ENCODE data around the gene ARHGEF28.

Gene ARHGEF28, protein sequence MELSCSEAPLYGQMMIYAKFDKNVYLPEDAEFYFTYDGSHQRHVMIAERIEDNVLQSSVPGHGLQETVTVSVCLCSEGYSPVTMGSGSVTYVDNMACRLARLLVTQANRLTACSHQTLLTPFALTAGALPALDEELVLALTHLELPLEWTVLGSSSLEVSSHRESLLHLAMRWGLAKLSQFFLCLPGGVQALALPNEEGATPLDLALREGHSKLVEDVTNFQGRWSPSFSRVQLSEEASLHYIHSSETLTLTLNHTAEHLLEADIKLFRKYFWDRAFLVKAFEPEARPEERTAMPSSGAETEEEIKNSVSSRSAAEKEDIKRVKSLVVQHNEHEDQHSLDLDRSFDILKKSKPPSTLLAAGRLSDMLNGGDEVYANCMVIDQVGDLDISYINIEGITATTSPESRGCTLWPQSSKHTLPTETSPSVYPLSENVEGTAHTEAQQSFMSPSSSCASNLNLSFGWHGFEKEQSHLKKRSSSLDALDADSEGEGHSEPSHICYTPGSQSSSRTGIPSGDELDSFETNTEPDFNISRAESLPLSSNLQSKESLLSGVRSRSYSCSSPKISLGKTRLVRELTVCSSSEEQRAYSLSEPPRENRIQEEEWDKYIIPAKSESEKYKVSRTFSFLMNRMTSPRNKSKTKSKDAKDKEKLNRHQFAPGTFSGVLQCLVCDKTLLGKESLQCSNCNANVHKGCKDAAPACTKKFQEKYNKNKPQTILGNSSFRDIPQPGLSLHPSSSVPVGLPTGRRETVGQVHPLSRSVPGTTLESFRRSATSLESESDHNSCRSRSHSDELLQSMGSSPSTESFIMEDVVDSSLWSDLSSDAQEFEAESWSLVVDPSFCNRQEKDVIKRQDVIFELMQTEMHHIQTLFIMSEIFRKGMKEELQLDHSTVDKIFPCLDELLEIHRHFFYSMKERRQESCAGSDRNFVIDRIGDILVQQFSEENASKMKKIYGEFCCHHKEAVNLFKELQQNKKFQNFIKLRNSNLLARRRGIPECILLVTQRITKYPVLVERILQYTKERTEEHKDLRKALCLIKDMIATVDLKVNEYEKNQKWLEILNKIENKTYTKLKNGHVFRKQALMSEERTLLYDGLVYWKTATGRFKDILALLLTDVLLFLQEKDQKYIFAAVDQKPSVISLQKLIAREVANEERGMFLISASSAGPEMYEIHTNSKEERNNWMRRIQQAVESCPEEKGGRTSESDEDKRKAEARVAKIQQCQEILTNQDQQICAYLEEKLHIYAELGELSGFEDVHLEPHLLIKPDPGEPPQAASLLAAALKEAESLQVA (N-terminal part only)

GRCh38 chr5:73625944-73626811, at the start of gene ARHGEF28:
Gene ARHGEF28 (plus strand): TSS chr5:73626196. CDS start chr5:73684852, 58,656 bp downstream.
- peak within 1 kb of the TSS; percentile 68 for H3K4me3 ChIP-seq (ENCODE audit: low read length, poor library complexity, severe bottlenecking)
- no peaks in the 10 kb centered on the region for H3F3A ChIP-seq (ENCODE audit: low read depth)
- no peaks in the 10 kb centered on the region for H3K4me1 ChIP-seq (ENCODE audit: insufficient read depth, low read length, poor library complexity, severe bottlenecking)
- H3K4me2 ChIP-seq (ENCODE audit: low read depth, low read length, poor library complexity, severe bottlenecking) = peak within 1 kb of the TSS; percentile 69
- TF ChIP-seq, protein P1, sequence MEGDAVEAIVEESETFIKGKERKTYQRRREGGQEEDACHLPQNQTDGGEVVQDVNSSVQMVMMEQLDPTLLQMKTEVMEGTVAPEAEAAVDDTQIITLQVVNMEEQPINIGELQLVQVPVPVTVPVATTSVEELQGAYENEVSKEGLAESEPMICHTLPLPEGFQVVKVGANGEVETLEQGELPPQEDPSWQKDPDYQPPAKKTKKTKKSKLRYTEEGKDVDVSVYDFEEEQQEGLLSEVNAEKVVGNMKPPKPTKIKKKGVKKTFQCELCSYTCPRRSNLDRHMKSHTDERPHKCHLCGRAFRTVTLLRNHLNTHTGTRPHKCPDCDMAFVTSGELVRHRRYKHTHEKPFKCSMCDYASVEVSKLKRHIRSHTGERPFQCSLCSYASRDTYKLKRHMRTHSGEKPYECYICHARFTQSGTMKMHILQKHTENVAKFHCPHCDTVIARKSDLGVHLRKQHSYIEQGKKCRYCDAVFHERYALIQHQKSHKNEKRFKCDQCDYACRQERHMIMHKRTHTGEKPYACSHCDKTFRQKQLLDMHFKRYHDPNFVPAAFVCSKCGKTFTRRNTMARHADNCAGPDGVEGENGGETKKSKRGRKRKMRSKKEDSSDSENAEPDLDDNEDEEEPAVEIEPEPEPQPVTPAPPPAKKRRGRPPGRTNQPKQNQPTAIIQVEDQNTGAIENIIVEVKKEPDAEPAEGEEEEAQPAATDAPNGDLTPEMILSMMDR (conservative IDR thresholded peaks at IDR 0.05; ENCODE audit: low read length) = no peak
- TF ChIP-seq EZH2phosphoT487 (IDR thresholded peaks at IDR 0.05; ENCODE audit: borderline replicate concordance) = no peak
- no peaks in the 10 kb centered on the region for H3K79me2 ChIP-seq (ENCODE audit: insufficient read depth, low read length)
- no peaks in the 10 kb centered on the region for H4K20me1 ChIP-seq (ENCODE audit: insufficient read depth, low read length, poor library complexity, severe bottlenecking)
- H3K9me3 ChIP-seq (ENCODE audit: insufficient read depth, low read depth, low read length) = no peaks in the 10 kb centered on the region
- peak within 1 kb of the TSS; percentile 76 for H2AFZ ChIP-seq (ENCODE audit: low read length)
- H3K36me3 ChIP-seq (ENCODE audit: insufficient read depth, low read length) = no peaks in the 10 kb centered on the region
- peaks cover 5% of the 10 kb centered on the region for H3K27me3 ChIP-seq (ENCODE audit: insufficient read depth, low read length, poor library complexity, severe bottlenecking)
- peak within 1 kb of the TSS; percentile 59 for H3K9ac ChIP-seq (ENCODE audit: low read depth, low read length, poor library complexity, severe bottlenecking)
- no peaks in the 10 kb centered on the region for H3K9me2 ChIP-seq (replicated peaks; ENCODE audit: low read depth, low read length)

GRCh38 chr5:73582285-73583145, 43.5 kb upstream of the ARHGEF28 start:
- Histone ChIP-seq H2AFZ (ENCODE audit: low read length) (no peak overlapping the region), H3K27me3 (ENCODE audit: insufficient read depth, low read length, poor library complexity, severe bottlenecking) (no peaks in the 10 kb centered on the region), H3K4me1 (ENCODE audit: insufficient read depth, low read length, poor library complexity, severe bottlenecking) (no peaks in the 10 kb centered on the region), H3K9me3 (ENCODE audit: insufficient read depth, low read depth, low read length) (no peaks in the 10 kb centered on the region), H3K9ac (ENCODE audit: low read depth, low read length, poor library complexity, severe bottlenecking) (no peak overlapping the region), H3K9me2 (replicated peaks; ENCODE audit: low read depth, low read length) (no peaks in the 10 kb centered on the region), H3K4me2 (ENCODE audit: low read depth, low read length, poor library complexity, severe bottlenecking) (no peak overlapping the region), H3F3A (ENCODE audit: low read depth) (no peaks in the 10 kb centered on the region), H3K4me3 (ENCODE audit: low read length, poor library complexity, severe bottlenecking) (no peak overlapping the region), H3K79me2 (ENCODE audit: insufficient read depth, low read length) (no peaks in the 10 kb centered on the region), H3K36me3 (ENCODE audit: insufficient read depth, low read length) (peaks cover 29% of the 10 kb centered on the region; the same call in 1 of the 2 replicates), H4K20me1 (ENCODE audit: insufficient read depth, low read length, poor library complexity, severe bottlenecking) (no peaks in the 10 kb centered on the region)
- no peak for TF ChIP-seq EZH2phosphoT487 (IDR thresholded peaks at IDR 0.05; ENCODE audit: borderline replicate concordance)
- TF ChIP-seq, protein P1 (conservative IDR thresholded peaks at IDR 0.05; ENCODE audit: low read length) = no peak

Data from Loucy (cell line).